ENCODE data around the gene MAGEA12.
"Not testable (repeated sequence)": the region's sequence is repeated elsewhere in the genome, so short reads cannot be mapped to it uniquely, and the experiment has no call there.

Gene MAGEA12, protein sequence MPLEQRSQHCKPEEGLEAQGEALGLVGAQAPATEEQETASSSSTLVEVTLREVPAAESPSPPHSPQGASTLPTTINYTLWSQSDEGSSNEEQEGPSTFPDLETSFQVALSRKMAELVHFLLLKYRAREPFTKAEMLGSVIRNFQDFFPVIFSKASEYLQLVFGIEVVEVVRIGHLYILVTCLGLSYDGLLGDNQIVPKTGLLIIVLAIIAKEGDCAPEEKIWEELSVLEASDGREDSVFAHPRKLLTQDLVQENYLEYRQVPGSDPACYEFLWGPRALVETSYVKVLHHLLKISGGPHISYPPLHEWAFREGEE

DNA sequence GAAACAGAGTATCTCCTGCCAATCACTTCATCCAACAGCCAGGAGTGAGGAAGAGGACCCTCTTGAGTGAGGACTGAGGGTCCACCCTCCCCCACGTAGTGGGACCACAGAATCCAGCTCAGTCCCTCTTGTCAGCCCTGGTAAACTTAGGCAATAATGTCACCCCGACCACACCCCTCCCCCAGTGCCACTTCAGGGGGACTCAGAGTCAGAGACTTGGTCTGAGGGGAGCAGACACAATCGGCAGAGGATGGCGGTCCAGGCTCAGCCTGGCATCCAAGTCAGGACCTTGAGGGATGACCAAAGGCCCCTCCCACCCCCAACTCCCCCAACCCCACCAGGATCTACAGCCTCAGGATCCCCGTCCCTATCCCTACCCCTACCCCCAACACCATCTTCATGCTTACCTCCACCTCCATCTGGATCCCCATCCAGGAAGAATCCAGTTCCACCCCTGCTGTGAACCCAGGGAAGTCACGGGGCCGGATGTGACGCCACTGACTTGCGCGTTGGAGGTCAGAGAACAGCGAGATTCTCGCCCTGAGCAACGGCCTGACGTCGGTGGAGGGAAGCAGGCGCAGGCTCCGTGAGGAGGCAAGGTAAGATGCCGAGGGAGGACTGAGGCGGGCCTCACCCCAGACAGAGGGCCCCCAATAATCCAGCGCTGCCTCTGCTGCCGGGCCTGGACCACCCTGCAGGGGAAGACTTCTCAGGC lies at the start of gene MAGEA12, which contains the start of gene CSAG1:
Gene MAGEA12, plus strand, starts transcription at position 497 of the 715 bp plus-strand sequence. CDS start 2,405 bp downstream, outside the sequence.
Gene CSAG1, minus strand, starts transcription at position 461 of the 715 bp plus-strand sequence. CDS start 1,261 bp downstream, outside the sequence.
- DNase-seq (ENCODE audit: low read depth, low spot score): no peak

DNA sequence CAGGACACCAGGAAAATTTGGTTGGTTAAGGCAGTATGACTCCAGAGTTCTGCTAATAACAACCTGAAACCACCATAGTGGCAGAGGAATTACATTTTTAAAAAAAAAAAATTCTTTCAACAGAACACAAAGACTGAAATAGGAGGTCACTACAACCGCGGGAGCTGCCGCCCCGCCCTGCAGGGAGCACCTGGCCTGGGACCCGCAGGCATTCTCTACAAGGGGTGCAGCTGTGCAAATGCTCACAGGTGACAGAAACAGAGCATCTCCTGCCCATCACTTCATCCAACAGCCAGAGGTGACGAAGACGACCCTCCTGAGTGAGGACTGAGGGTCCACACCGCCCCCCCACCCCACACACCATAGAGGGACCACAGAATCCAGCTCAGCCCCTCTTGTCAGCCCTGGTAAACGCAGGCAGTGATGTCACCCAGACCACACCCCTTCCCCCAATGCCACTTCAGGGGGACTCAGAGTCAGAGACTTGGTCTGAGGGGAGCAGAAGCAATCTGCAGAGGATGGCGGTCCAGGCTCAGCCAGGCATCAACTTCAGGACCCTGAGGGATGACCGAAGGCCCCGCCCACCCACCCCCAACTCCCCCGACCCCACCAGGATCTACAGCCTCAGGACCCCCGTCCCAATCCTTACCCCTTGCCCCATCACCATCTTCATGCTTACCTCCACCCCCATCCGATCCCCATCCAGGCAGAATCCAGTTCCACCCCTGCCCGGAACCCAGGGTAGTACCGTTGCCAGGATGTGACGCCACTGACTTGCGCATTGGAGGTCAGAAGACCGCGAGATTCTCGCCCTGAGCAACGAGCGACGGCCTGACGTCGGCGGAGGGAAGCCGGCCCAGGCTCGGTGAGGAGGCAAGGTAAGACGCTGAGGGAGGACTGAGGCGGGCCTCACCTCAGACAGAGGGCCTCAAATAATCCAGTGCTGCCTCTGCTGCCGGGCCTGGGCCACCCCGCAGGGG lies 35.3 kb upstream of the MAGEA12 start, which contains the start of gene MAGEA3:
Gene MAGEA3, plus strand, starts transcription at position 843 of the 980 bp plus-strand sequence. CDS start 2,039 bp downstream, outside the sequence.
- DNase-seq (ENCODE audit: low read depth, low spot score): not testable (repeated sequence)

DNA sequence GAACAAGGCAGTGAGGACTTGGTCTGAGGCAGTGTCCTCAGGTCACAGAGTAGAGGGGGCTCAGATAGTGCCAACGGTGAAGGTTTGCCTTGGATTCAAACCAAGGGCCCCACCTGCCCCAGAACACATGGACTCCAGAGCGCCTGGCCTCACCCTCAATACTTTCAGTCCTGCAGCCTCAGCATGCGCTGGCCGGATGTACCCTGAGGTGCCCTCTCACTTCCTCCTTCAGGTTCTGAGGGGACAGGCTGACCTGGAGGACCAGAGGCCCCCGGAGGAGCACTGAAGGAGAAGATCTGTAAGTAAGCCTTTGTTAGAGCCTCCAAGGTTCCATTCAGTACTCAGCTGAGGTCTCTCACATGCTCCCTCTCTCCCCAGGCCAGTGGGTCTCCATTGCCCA lies 33.2 kb upstream of the MAGEA12 start:
- DNase-seq (ENCODE audit: low read depth, low spot score): not testable (repeated sequence)

DNA sequence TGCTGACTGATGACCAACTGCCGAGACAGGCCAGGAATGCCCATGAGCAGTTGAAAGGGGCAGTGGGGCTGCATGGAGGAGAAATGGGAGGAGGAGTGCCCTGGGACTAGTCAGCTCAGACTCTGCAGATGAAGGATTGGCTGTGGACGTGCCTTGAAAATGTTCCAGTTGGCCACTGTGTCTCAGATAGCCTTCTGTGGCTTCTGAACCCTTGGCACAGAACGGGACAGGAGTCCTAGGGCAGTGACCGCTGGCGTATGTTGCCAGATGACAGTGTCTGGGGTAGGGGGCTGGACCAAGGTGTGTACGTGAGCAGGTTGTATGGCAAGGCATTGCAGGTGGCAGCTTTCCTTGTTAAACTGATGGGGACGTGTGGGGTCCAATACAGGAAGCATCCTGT lies 27.1 kb upstream of the MAGEA12 start:
- DNase-seq (ENCODE audit: low read depth, low spot score): not testable (repeated sequence)

DNA sequence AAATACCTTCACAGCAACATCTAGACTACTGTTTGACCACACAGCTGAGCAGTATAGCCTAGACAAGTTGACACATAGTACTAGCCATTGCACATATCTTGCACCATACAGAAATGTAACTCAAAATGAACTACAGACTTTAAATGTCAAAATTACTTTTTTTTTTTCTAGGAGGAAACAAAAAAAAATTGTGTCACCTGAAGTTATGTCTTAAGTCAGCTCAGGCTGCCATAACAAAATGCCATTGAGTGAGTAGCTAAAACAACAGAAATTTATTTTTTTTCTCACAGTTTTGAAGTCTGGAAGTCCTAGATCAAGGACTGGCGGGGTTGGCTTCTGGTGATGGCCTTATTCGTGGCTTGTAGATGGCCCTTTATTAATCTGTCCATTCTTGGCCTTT lies 24.4 kb upstream of the MAGEA12 start, which contains the start of gene CSAG2:
Gene CSAG2, minus strand, starts transcription at position 101 of the 400 bp plus-strand sequence. CDS start 161 bp downstream, outside the sequence.
- not testable (repeated sequence) for DNase-seq (ENCODE audit: low read depth, low spot score)

DNA sequence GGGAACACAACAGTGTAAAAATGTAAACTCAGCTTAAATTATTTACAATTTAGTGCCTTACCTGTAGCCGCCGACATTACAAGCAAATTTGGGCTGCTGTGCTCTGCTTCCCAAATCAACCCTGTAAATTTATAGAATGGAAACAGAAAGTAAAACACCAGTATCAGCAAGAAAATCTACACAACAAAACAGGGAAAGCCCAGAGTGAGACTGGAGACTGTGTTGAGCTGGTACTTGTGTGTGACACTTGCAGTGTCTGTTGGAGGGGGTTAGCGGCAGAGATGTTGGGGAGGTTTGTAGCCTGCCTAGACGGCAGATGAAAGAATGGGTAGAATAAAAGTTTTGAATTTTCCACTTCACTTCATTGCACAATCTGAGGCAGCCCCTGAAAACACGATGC lies 20.4 kb upstream of the MAGEA12 start:
- not testable (repeated sequence) for DNase-seq (ENCODE audit: low read depth, low spot score)

DNA sequence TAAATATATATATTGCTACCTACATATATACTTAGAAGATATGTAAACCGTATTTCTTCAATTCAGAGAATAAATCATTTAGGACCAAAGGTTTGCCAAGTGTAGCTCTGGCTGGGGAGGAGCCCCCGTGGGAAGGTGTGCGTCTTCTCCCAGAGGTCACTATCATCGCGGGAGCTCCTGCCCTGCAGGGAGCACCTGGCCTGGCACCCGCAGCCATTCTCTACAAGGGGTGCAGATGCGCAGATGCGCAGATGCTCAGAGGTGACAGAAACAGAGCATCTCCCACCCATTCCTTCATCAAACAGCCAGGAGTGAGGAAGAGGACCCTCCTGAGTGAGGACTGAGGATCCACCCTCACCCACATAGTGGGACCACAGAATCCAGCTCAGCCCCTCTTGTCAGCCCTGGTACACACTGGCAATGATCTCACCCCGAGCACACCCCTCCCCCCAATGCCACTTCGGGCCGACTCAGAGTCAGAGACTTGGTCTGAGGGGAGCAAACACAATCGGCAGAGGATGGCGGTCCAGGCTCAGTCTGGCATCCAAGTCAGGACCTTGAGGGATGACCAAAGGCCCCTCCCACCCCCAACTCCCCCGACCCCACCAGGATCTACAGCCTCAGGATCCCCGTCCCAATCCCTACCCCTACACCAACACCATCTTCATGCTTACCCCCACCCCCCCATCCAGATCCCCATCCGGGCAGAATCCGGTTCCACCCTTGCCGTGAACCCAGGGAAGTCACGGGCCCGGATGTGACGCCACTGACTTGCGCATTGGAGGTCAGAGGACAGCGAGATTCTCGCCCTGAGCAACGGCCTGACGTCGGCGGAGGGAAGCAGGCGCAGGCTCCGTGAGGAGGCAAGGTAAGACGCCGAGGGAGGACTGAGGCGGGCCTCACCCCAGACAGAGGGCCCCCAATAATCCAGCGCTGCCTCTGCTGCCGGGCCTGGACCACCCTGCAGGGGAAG lies 19.5 kb upstream of the MAGEA12 start, which contains the start of gene MAGEA2B:
Gene MAGEA2B, plus strand, starts transcription at position 814 of the 973 bp plus-strand sequence. CDS start 2,479 bp downstream, outside the sequence.
- not testable (repeated sequence) for DNase-seq (ENCODE audit: low read depth, low spot score)

DNA sequence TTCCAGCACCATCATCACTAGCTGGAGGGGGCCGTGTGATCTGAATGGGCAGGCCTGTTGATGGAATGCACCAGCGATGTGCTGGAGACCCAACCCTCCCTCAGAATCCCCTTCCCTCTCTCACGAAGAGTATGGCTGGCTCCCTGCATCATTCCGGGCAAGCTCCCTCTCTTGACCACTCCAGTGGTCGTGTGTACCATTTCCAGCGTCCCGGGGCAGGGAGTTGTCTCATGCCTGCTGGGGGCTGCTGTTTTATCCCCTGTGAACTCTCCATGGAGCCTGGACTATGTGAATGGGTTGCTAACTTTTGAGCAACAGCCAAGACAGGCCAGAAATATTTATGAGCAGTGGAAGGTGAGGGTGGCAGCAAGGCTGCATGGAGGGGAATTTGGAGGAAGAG lies 8.1 kb upstream of the MAGEA12 start:
- peak; percentile 28 for DNase-seq (ENCODE audit: low read depth, low spot score)

DNA sequence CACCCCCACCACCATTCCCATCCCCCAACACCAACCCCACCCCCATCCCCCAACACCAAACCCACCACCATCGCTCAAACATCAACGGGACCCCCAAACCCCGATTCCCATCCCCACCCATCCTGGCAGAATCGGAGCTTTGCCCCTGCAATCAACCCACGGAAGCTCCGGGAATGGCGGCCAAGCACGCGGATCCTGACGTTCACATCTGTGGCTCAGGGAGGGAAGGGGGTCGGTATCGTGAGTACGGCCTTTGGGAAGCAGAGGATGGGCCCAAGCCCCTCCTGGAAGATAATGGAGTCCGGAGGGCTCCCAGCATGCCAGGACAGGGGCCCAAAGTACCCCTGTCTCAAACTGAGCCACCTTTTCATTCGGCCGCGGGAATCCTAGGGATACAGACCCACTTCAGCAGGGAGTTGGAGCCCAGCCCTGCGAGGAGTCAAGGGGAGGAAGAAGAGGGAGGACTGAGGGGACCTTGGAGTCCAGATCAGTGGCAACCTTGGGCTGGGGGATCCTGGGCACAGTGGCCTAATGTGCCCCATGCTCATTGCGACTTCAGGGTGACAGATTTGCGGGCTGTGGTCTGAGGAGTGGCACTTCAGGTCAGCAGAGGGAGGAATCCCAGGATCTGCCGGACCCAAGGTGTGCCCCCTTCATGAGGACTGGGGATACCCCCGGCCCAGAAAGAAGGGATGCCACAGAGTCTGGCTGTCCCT lies 744 bp downstream of the MAGEA12 start:
- DNase-seq (ENCODE audit: low read depth, low spot score): not testable (repeated sequence)

DNA sequence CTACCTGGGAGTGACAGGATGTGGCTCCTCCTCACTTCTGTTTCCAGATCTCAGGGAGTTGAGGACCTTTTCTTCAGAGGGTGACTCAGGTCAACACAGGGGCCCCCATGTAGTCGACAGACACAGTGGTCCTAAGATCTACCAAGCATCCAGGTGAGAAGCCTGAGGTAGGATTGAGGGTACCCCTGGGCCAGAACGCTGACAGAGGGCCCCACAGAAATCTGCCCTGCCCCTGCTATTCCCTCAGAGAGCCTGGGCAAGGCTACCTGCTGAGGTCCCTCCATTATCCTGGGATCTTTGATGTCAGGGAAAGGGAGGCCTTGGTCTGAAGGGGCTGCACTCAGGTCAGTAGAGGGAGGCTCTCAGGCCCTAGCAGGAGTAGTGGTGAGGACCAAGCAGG lies 1.5 kb downstream of the MAGEA12 start:
- DNase-seq (ENCODE audit: low read depth, low spot score): no peak

DNA sequence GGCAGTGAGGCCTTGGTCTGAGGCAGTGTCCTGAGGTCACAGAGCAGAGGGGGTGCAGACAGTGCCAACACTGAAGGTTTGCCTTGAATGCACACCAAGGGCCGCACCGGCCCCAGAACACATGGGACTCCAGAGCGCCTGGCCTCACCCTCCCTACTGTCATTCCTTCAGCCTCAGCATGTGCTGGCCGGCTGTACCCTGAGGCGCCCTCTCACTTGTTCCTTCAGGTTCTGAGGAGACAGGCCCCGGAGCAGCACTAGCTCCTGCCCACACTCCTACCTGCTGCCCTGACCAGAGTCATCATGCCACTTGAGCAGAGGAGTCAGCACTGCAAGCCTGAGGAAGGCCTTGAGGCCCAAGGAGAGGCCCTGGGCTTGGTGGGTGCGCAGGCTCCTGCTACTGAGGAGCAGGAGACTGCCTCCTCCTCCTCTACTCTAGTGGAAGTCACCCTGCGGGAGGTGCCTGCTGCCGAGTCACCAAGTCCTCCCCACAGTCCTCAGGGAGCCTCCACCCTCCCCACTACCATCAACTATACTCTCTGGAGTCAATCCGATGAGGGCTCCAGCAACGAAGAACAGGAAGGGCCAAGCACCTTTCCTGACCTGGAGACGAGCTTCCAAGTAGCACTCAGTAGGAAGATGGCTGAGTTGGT lies 2.4 kb downstream of the MAGEA12 start:
- DNase-seq (ENCODE audit: low read depth, low spot score): no peak

DNA sequence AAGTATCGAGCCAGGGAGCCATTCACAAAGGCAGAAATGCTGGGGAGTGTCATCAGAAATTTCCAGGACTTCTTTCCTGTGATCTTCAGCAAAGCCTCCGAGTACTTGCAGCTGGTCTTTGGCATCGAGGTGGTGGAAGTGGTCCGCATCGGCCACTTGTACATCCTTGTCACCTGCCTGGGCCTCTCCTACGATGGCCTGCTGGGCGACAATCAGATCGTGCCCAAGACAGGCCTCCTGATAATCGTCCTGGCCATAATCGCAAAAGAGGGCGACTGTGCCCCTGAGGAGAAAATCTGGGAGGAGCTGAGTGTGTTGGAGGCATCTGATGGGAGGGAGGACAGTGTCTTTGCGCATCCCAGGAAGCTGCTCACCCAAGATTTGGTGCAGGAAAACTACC lies 3.0 kb downstream of the MAGEA12 start:
- DNase-seq (ENCODE audit: low read depth, low spot score): not testable (repeated sequence)

DNA sequence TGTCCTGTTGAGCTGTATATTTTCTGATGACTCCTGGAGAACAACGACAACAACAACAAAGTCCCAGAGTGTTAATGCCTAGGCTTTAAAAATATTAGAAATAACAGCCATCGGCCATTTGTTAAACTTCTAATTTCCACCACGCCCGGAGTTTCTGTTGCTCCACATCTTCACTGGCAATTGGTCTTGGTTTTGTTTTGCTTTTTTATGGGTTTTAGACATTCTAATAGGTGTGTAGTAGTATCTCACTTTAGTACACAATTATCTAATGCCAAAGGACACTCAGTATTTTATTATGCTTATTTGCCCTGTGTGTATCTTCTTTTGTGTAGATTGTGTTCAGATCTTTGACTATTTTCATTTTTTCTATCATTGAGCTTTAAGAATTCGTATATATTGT lies 5.0 kb downstream of the MAGEA12 start:
- DNase-seq (ENCODE audit: low read depth, low spot score): no peak

DNA sequence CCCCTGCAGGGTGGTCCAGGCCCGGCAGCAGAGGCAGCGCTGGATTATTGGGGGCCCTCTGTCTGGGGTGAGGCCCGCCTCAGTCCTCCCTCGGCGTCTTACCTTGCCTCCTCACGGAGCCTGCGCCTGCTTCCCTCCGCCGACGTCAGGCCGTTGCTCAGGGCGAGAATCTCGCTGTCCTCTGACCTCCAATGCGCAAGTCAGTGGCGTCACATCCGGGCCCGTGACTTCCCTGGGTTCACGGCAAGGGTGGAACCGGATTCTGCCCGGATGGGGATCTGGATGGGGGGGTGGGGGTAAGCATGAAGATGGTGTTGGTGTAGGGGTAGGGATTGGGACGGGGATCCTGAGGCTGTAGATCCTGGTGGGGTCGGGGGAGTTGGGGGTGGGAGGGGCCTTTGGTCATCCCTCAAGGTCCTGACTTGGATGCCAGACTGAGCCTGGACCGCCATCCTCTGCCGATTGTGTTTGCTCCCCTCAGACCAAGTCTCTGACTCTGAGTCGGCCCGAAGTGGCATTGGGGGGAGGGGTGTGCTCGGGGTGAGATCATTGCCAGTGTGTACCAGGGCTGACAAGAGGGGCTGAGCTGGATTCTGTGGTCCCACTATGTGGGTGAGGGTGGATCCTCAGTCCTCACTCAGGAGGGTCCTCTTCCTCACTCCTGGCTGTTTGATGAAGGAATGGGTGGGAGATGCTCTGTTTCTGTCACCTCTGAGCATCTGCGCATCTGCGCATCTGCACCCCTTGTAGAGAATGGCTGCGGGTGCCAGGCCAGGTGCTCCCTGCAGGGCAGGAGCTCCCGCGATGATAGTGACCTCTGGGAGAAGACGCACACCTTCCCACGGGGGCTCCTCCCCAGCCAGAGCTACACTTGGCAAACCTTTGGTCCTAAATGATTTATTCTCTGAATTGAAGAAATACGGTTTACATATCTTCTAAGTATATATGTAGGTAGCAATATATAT lies 20.4 kb downstream of the MAGEA12 start, which contains the start of gene MAGEA2:
Gene MAGEA2, minus strand, starts transcription at position 157 of the 965 bp plus-strand sequence. CDS start 2,479 bp downstream, outside the sequence.
- not testable (repeated sequence) for DNase-seq (ENCODE audit: low read depth, low spot score)

DNA sequence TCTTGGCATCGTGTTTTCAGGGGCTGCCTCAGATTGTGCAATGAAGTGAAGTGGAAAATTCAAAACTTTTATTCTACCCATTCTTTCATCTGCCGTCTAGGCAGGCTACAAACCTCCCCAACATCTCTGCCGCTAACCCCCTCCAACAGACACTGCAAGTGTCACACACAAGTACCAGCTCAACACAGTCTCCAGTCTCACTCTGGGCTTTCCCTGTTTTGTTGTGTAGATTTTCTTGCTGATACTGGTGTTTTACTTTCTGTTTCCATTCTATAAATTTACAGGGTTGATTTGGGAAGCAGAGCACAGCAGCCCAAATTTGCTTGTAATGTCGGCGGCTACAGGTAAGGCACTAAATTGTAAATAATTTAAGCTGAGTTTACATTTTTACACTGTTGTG lies 21.3 kb downstream of the MAGEA12 start:
- not testable (repeated sequence) for DNase-seq (ENCODE audit: low read depth, low spot score)

DNA sequence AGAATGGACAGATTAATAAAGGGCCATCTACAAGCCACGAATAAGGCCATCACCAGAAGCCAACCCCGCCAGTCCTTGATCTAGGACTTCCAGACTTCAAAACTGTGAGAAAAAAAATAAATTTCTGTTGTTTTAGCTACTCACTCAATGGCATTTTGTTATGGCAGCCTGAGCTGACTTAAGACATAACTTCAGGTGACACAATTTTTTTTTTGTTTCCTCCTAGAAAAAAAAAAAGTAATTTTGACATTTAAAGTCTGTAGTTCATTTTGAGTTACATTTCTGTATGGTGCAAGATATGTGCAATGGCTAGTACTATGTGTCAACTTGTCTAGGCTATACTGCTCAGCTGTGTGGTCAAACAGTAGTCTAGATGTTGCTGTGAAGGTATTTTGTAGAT lies 25.4 kb downstream of the MAGEA12 start, which contains the start of gene CSAG3:
Gene CSAG3, plus strand, starts transcription at position 301 of the 400 bp plus-strand sequence.
- DNase-seq (ENCODE audit: low read depth, low spot score): not testable (repeated sequence)

DNA sequence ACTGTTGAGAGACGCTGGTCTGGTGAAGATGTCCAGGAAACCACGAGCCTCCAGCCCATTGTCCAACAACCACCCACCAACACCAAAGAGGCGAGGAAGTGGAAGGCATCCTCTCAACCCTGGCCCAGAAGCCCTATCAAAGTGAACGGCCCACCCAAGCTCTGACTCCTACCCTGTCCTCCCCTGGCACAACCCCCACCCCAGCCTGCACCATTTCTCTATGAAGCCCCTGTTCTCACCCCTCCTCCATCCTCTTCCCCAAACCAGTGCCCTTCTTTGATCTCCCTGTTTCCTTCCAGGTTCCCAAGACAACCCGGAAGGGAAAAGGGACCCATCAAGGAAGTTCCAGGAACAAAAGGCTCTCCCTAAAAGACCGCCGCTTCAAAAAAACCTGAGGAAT lies 26.0 kb downstream of the MAGEA12 start:
- DNase-seq (ENCODE audit: low read depth, low spot score): not testable (repeated sequence)
